Choroid plexus epithelial cell (primary cell): ENCODE results near the gene ZNF75A.

Source experiments
- DNase-seq: peaks from one replicate; pipeline ENCODE4 v3.0.0-alpha.2; 2010; ENCODE audit warnings: low read depth
- H3K4me3 ChIP-seq: 2 replicates; pipeline ENCODE4 v1.5.1; 2011; ENCODE audit warnings: low read depth, mild to moderate bottlenecking, control low read depth, low read length, moderate library complexity
- CTCF ChIP-seq: conservative IDR thresholded peaks from 2 replicates; pipeline ENCODE4 v1.5.1; 2011; ENCODE audit warnings: low read depth, mild to moderate bottlenecking, control low read depth, inconsistent platforms, low read length, moderate library complexity

The ZNF75A gene

GRCh38 chr16:3305109-3306068 lies at the start of gene ZNF75A, which contains the start of gene TIGD7:
TSS of gene ZNF75A (plus strand) at chr16:3305497. CDS start at chr16:3308429, 2,932 bp downstream.
TSS of gene TIGD7 (minus strand) at chr16:3305430. CDS start at chr16:3300614, 4,816 bp downstream.
- TF ChIP-seq CTCF, result no peak
- DNase-seq, result peak; percentile 93
- H3K4me3 ChIP-seq, result peak within 1 kb of the TSS; percentile 89

DNA sequence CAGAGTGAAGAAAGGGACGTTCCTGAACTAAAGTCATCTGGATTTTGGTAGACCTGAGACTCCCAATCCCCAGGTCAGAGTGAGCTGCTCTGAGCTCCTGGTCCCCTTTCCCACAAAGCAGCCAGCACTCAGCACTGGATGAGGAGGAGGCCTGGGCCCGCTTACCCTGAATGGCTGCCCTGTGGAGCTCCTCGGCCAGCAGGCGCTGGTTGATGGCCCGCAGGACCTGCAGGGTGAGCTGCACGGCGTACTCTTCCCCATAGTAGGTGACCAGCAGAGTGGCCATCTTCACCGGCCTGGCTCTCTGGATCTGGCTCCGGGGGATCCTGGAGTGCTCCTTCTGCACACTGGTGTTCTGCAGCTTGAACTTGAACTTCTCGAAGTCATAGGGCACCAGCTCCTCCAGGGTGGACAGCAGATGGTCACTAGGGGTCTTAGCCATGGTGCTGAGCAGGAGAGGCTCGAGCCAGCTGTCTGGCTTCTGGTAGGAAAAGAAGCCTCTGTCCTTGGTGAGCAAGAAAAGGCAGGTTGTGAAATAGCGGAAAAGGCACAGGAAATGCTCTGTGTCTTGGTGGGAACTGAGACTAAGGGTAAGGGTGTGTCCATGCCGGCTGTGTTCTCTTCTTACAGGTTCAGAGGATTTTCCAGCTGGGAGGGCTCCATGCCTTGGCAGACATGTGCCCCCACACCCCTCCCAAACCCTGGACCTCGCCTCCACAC lies 49.0 kb upstream of the ZNF75A start, which contains the start of gene MEFV:
Gene MEFV (minus strand): TSS at position 488 of the 720 bp plus-strand sequence. CDS start 46 bp downstream, at position 442.
- TF ChIP-seq CTCF, result no peak
- H3K4me3 ChIP-seq, result no peak within 1 kb of the TSS
- peak; percentile 28 for DNase-seq

- no peak overlapping the region for H3K4me3 ChIP-seq
- DNase-seq, result peak; percentile 7
- TF ChIP-seq CTCF, result no peak
Observed at GRCh38 chr16:3256866-3257465, 48.3 kb upstream of the ZNF75A start.

- TF ChIP-seq CTCF, result no peak
- no peak overlapping the region for H3K4me3 ChIP-seq
- no peak for DNase-seq
Observed at GRCh38 chr16:3259836-3260235, 45.5 kb upstream of the ZNF75A start.

DNA sequence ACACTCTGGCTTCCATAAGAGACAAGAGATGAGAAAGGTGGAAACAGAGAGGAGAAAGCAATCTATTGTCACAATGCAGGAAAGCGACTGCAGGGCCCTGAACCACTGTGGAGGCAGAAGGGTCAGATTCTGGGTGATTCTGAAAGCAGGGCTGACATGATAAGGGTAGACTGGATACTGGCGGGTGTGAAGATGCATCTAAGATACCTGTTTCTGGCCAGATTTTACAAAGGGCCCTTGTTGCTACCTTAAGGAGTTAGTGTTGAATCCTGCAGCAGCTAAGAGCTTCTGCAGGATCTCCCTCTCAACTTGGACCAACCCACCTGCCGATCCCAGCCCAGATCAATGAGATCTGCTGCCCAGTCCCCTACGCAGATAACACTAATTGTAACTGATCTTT lies 42.8 kb upstream of the ZNF75A start:
- DNase-seq, result no peak
- H3K4me3 ChIP-seq, result no peak overlapping the region
- TF ChIP-seq CTCF, result no peak

GRCh38 chr16:3264137-3265036 lies 40.9 kb upstream of the ZNF75A start:
- peak; percentile 39 for TF ChIP-seq CTCF
- peak overlapping the region; percentile 84 for H3K4me3 ChIP-seq
- peak; percentile 98 for DNase-seq
